Lung (tissue), 12 donors: ENCODE measurements around the gene CACNA1D. TPM values are rescaled to one million over a fixed set of nuclear protein-coding genes. Genes with fewer than 3 reads are reported as not detected.

ENCODE experiments used
- ATAC-seq: fragments of 200-7000 bp; cut with Tn5 transposase; one replicate; pipeline ENCODE4 v1.9.1; 2020; ENCODE audit warnings: moderate number of reproducible peaks; ENCODE audit not compliant: insufficient read depth, low FRiP score
- DNase-seq, 3 donors: peaks; one replicate each; pipeline ENCODE4 v3.0.0-alpha.2; 2013 to 2017
- H3K27ac ChIP-seq, 2 donors: one replicate each; pipeline ENCODE4 v1.5.1; 2013; ENCODE audit warnings: mild to moderate bottlenecking in 2 of 2, moderate library complexity in 2 of 2, control low read depth in 1 of 2, inconsistent platforms in 1 of 2, low read depth in 1 of 2, low read length in 1 of 2
- H3K27me3 ChIP-seq, 3 donors: one replicate each; pipeline ENCODE4 v1.5.1; 2013; ENCODE audit warnings: low read length in 2 of 3; ENCODE audit not compliant: control insufficient read depth in 3 of 3, insufficient read depth in 3 of 3
- H3K36me3 ChIP-seq, 4 donors: one replicate each; pipeline ENCODE4 v1.5.1; 2013; ENCODE audit warnings: low read length in 4 of 4, mild to moderate bottlenecking in 1 of 4, moderate library complexity in 1 of 4; ENCODE audit not compliant: control insufficient read depth in 4 of 4, insufficient read depth in 4 of 4
- H3K4me1 ChIP-seq, 5 donors: one replicate each; pipeline ENCODE4 v1.5.1; 2013; ENCODE audit warnings: low read length in 5 of 5, mild to moderate bottlenecking in 2 of 5, moderate library complexity in 1 of 5; ENCODE audit not compliant: control insufficient read depth in 5 of 5, insufficient read depth in 5 of 5
- H3K4me3 ChIP-seq: one replicate; pipeline ENCODE4 v1.5.1; 2013; ENCODE audit warnings: mild to moderate bottlenecking, control low read depth, moderate library complexity
- H3K9ac ChIP-seq, 2 donors: one replicate each; pipeline ENCODE4 v1.5.1; 2013; ENCODE audit warnings: low read length in 2 of 2, control low read depth in 1 of 2; ENCODE audit not compliant: insufficient read depth in 1 of 2
- H3K9me3 ChIP-seq, 4 donors: one replicate each; pipeline ENCODE4 v1.5.1; 2013; ENCODE audit warnings: low read length in 3 of 4, mild to moderate bottlenecking in 1 of 4, moderate library complexity in 1 of 4; ENCODE audit not compliant: control insufficient read depth in 4 of 4, insufficient read depth in 3 of 4
- WGBS, 2 donors: extraction: QIAGEN DNeasy Blood & Tissue Kit; methylation state at CpG; one replicate each; pipeline ENCODE4 v1.1.7; 2013; 5-methylcytosine and 5-hydroxymethylcytosine counted together
- polyA plus RNA-seq, 2 donors: library from polyadenylated mRNA; stranded (reverse); fragments of 200-250 nt; gene quantifications; one replicate each; pipeline ENCODE4 v1.2.1, GENCODE V29; 2013
- total RNA-seq, 2 donors: library from RNA; depleted of rRNA in 1 of 2; stranded (reverse); fragments of >200 nt in 1 of 2; gene quantifications; one replicate each; pipeline ENCODE4 v1.2.1, GENCODE V29; 2014 to 2021
- TF ChIP-seq, protein P1 (sequence below): IDR thresholded peaks from 2 replicates; pipeline ENCODE4 v1.5.1; 2012; ENCODE audit warnings: mild to moderate bottlenecking; ENCODE audit errors: control extremely low read depth, extremely low read depth
- donor health status: control.
- donor health status: control.
- donor health status: Bipolar disorder and iron deficiency.
- donor health status: healthy.
- donor health status: DM: yes; HTN: yes; CAD: no.

Gene CACNA1D
- total and polyA plus RNA-seq, 4 donors = 2.7 to 96.8 (median 23.1) TPM

DNA sequence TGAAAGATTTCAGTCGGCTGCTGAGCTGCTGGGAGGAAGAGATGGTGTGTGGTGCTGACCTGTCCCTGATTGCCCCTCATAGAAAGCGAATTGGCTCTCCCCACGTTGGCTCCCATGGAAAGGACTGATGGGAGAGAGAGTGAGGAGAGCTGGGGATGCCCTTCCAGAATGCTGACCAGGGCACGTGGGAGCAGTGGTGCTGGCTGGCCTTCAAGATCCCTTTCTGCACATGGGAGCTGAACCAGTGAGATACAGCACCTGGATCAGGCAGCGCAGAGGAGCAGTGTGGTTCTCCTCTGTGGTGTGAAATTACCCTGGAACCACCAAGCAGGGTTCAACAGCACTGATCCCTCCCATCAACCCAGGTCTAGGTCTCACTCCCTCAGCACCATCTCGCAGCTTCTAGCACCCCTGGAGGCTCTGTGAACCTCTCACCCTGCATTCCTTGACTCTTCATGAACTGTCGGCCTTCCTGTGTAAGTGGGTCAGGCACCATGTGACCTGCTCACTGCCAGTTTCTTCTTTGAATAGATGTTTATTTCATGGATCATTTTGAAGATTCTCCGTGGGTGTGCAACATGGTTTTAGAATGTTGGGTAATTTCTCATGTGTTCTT, 55.7 kb downstream of the CACNA1D start:
- no peak for ATAC-seq
- Histone ChIP-seq H3K27me3 (no peaks in the 10 kb centered on the region), H3K4me1 (peaks cover 0 to 28% (median 15%) of the 10 kb centered on the region in 5 donors), H3K4me3 (no peak overlapping the region), H3K27ac (peak overlapping the region in 1 of 2 donors; percentile 26), H3K9ac (no peak overlapping the region), H3K36me3 (peaks cover 0 to 11% (median 3%) of the 10 kb centered on the region in 4 donors), H3K9me3 (no peaks in the 10 kb centered on the region)
- 65 to 84% methylated on average over 8 of the region's 8 CpGs for WGBS, 2 donors
- TF ChIP-seq, protein P1, sequence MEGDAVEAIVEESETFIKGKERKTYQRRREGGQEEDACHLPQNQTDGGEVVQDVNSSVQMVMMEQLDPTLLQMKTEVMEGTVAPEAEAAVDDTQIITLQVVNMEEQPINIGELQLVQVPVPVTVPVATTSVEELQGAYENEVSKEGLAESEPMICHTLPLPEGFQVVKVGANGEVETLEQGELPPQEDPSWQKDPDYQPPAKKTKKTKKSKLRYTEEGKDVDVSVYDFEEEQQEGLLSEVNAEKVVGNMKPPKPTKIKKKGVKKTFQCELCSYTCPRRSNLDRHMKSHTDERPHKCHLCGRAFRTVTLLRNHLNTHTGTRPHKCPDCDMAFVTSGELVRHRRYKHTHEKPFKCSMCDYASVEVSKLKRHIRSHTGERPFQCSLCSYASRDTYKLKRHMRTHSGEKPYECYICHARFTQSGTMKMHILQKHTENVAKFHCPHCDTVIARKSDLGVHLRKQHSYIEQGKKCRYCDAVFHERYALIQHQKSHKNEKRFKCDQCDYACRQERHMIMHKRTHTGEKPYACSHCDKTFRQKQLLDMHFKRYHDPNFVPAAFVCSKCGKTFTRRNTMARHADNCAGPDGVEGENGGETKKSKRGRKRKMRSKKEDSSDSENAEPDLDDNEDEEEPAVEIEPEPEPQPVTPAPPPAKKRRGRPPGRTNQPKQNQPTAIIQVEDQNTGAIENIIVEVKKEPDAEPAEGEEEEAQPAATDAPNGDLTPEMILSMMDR = no peak
- DNase-seq = no peak

DNA sequence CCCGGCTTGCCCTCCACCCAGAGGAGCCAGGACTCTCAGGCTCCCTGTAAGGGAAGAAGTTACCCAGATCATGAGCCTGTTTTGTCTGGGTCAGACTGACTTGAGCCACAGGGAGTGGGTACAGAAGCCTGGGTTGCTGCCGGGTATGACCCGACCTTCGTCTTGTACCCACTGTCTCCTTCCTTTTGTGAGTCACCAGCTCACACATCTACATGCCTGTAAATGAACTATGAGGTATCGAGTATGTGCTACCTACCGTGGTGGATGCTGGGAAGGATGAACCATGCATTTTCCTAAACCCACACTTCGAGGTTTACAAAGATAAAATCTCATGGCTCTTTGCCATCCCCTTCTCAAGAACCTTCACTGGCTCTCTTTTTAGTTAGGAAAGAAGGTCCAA, 56.9 kb downstream of the CACNA1D start:
- Histone ChIP-seq H3K36me3 (peaks cover 0 to 11% (median 3%) of the 10 kb centered on the region in 4 donors), H3K4me3 (no peak overlapping the region), H3K4me1 (peaks cover 0 to 22% (median 9%) of the 10 kb centered on the region in 5 donors), H3K27ac (no peak overlapping the region), H3K9ac (no peak overlapping the region), H3K27me3 (no peaks in the 10 kb centered on the region), H3K9me3 (no peaks in the 10 kb centered on the region)
- no peak for ATAC-seq
- DNase-seq = no peak
- TF ChIP-seq, protein P1 = no peak
- WGBS, 2 donors = 75 to 80% methylated on average over 7 of the region's 7 CpGs

DNA sequence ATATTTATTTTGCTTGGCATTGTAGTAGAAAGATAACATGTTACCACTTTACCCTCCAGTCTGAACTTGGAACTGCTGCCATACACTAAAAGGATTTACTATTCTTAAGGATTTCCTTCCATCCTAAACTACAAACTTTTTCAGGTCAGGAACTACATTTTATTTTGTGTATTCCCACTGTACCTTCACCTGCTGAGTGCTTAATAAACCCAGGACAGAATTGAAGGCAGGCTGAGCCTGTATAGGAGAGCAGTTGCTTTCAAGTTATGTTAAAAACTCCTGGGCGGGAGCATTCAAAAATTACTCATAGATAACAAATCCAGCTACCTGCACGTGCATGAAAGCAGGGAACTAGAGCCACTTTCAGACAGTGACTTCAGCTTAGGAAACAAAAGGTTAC, 58.3 kb downstream of the CACNA1D start:
- TF ChIP-seq, protein P1 = no peak
- peaks cover 0 to 14% (median 3%) of the 10 kb centered on the region in 4 donors for H3K36me3 ChIP-seq
- no peaks in the 10 kb centered on the region for H3K27me3 ChIP-seq
- H3K4me1 ChIP-seq = peaks cover 0 to 22% (median 9%) of the 10 kb centered on the region in 5 donors
- WGBS, 2 donors = 64 to 71% methylated on average over 2 of the region's 2 CpGs
- DNase-seq = no peak
- H3K4me3 ChIP-seq = no peak overlapping the region
- ATAC-seq = no peak
- no peak overlapping the region for H3K27ac ChIP-seq
- H3K9ac ChIP-seq = no peak overlapping the region
- H3K9me3 ChIP-seq = no peaks in the 10 kb centered on the region

DNA sequence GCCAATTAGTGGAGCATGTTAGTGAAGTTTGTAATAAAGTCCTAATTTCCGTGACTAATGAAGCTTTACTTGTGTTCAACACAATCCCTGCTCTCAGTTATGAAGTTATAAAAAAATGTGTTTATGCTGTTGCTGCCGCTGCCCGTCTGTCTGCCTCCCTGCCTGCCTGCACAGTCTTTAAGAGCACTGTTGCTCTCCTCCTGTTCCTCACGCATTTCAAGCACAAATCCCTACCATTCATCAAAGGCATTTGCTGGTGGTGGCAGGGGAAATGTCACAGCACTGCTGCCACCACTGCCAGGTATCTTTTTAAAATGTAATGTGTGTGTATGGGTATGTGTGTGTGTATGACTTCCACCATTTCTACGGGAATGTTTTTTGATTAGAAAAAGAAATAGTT, 58.8 kb downstream of the CACNA1D start:
- TF ChIP-seq, protein P1 = no peak
- peaks cover 0 to 15% (median 5%) of the 10 kb centered on the region in 4 donors for H3K36me3 ChIP-seq
- WGBS, 2 donors = 63 to 71% methylated on average over 5 of the region's 5 CpGs

More for the DNA sequence above, 58.8 kb downstream of the CACNA1D start:
- no peaks in the 10 kb centered on the region for H3K9me3 ChIP-seq
- H3K27ac ChIP-seq = no peak overlapping the region
- no peaks in the 10 kb centered on the region for H3K27me3 ChIP-seq
- no peak overlapping the region for H3K4me3 ChIP-seq
- DNase-seq (no peak), ATAC-seq (no peak)
- no peak overlapping the region for H3K9ac ChIP-seq
- peaks cover 0 to 22% (median 9%) of the 10 kb centered on the region in 5 donors for H3K4me1 ChIP-seq
